Right lung (tissue), 10 donors: ENCODE data around the gene ZFP64. TPM values are rescaled to one million over a fixed set of nuclear protein-coding genes. Genes with fewer than 3 reads are reported as not detected.
"Not testable (repeated sequence)": the region's sequence is repeated elsewhere in the genome, so short reads cannot be mapped to it uniquely, and the experiment has no call there.

Source experiments
- DNase-seq, 2 donors: peaks; one replicate each; pipeline ENCODE4 v3.0.0-alpha.2; 2013
- long read RNA-seq, 8 donors: transcript quantifications; one replicate each; lab custom pipeline, GENCODE V29; 2026
- polyA plus RNA-seq, 5 donors: library from polyadenylated mRNA; unstranded; fragments of 120-200 nt; gene quantifications; one replicate each; pipeline versions ENCODE4 v1.2.1 to v1.2.3, GENCODE V29; 2013; ENCODE audit warnings: inconsistent platforms in 1 of 5, low replicate concordance in 1 of 5; ENCODE audit not compliant: insufficient read length in 5 of 5, insufficient read depth in 1 of 5

ZFP64 gene
- polyA plus RNA-seq, result 10 to 100 TPM; 18.2 to 21.6 (median 19.3) TPM
- long read RNA-seq, donor 1, partial matches to known transcripts, result 6 of 11 reads
- long read RNA-seq, donor 1, other reads (novel, unspliced or antisense), result 0 of 11 reads
- long read RNA-seq, donor 2, partial matches to known transcripts, result 0 of 2 reads
- long read RNA-seq, donor 2, other reads (novel, unspliced or antisense), result 0 of 2 reads
- long read RNA-seq, donor 3, result 0 reads
- long read RNA-seq, donor 4, partial matches to known transcripts, result 0 of 1 reads
- long read RNA-seq, donor 4, other reads (novel, unspliced or antisense), result 0 of 1 reads
- long read RNA-seq, donor 5, partial matches to known transcripts, result 0 of 1 reads
- long read RNA-seq, donor 5, other reads (novel, unspliced or antisense), result 0 of 1 reads
- long read RNA-seq, donor 6, partial matches to known transcripts, result 0 of 6 reads
- long read RNA-seq, donor 6, other reads (novel, unspliced or antisense), result 0 of 6 reads
- long read RNA-seq, donor 7, partial matches to known transcripts, result 0 of 4 reads
- long read RNA-seq, donor 7, other reads (novel, unspliced or antisense), result 0 of 4 reads
- long read RNA-seq, donor 8, partial matches to known transcripts, result 0 of 2 reads
- long read RNA-seq, donor 8, other reads (novel, unspliced or antisense), result 0 of 2 reads

GRCh38 chr20:52191132-52191915, at the start of gene ZFP64:
ZFP64 (minus strand) TSS chr20:52191779; CDS start chr20:52191636, 143 bp downstream.
- peak; percentile 77 to 88 for DNase-seq

GRCh38 chr20:52240802-52241201, 49.2 kb upstream of the ZFP64 start:
- DNase-seq, result no peak

GRCh38 chr20:52239102-52239501, 47.5 kb upstream of the ZFP64 start:
- no peak for DNase-seq

- DNase-seq, result no peak
Measured at GRCh38 chr20:52236292-52236691, 44.7 kb upstream of the ZFP64 start.

DNA sequence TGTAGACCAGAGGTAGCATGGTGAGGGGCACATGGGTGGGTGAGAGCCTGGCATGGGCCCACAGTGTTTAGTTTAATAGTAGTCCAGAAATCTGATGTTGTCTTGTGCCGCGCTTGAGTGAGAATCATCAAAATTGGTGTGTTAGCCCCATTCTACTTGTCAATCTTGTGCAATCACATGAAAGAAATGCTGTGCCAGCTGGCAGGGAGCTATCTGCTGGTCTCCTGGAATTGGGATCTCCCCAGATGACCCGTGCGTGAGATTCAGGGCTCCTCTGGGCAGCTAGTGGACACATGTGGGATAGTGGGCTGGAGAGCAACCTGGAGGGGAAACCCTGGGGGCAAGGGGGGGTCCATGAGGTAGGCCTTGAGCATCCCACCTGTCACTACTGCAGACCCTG, 43.5 kb upstream of the ZFP64 start:
- no peak for DNase-seq

- no peak for DNase-seq
Measured at GRCh38 chr20:52234302-52235045, 42.9 kb upstream of the ZFP64 start.

GRCh38 chr20:52231230-52231746, 39.7 kb upstream of the ZFP64 start:
- DNase-seq, result no peak

GRCh38 chr20:52230409-52230808, 38.8 kb upstream of the ZFP64 start:
- no peak for DNase-seq

DNA sequence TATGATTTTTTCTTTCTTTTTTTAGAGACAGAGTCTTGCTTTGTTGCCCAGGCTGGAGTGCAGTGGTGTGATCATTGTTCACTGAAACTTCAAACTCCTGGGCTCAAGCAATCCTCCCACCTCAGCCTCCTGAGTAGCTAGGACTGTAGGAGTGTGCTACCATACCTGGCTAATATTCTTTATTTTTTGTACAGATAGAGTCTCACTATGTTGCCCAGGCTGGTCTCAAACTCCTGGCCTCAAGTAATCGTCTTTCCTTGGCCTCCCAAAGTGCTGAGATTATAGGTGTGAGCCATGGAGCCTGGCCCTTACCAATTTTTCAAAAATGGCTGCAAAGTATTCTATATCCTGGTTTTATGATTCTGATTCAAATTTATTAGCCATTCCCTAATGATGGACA, 37.8 kb upstream of the ZFP64 start:
- not testable (repeated sequence) for DNase-seq

GRCh38 chr20:52226370-52226769, 34.8 kb upstream of the ZFP64 start:
- DNase-seq, result no peak

DNA sequence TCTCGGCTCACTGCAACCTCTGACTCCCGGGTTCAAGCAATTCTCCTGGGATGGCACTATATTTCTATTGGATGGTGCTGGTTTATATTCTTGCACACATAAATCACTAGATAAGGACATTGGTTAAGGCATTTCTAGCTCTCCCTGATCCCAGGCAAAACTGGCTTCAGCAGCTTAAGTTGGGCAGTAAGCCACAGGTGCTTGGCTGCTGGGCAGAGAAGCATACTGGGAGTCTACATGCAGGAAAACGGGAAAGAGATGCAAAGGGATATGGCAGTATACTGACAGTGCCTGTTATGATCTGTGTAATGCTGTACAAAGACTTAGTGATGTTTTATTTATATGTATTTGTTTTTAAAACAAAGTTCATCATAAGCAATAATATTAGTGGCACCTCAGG, 33.3 kb upstream of the ZFP64 start:
- DNase-seq, result no peak

- not testable (repeated sequence) for DNase-seq
Measured at GRCh38 chr20:52221362-52221761, 29.8 kb upstream of the ZFP64 start.

DNA sequence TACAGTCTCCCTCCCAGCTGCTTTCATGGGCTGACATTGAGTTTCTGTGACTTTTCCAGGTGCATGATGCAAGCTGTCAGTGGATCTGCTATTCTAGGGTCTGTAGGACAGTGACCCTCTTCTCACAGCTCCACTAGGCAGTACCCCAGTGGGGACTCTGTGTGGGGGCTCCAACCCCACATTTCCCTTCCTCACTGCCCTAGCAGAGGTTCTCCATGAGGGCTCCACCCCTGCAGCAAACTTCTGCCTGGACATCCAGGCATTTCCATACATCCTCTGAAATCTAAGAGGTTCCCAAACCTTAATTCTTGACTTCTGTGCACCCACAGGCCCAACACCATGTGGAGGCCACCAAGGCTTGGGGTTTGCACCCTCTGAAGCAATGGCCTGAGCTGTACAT, 29.3 kb upstream of the ZFP64 start:
- not testable (repeated sequence) for DNase-seq

DNA sequence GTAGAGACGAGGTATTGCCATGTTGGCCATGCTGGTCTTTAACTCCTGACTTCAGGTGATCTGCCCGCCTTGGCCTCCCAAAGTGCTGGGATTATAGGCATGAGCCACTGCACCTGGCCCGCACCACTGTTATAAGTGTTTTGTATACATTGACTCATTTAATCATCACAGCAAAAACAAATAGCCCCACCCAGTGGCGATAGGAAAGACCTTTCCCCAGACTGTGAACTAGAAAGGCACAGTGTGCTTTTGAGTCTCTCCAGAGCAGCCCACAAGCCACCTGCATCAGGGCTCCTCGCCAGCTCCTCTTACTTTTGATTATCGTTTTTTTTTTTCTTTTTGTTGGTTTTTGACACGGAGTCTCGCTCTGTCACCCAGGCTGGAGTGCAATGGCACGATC, 27.9 kb upstream of the ZFP64 start:
- DNase-seq, result no peak

- no peak for DNase-seq
Measured at GRCh38 chr20:52217689-52218395, 26.3 kb upstream of the ZFP64 start.

GRCh38 chr20:52213995-52214394, 22.4 kb upstream of the ZFP64 start:
- DNase-seq, result no peak

GRCh38 chr20:52212943-52213342, 21.4 kb upstream of the ZFP64 start:
- DNase-seq, result no peak

- DNase-seq, result no peak
Measured at GRCh38 chr20:52210037-52210990, 18.7 kb upstream of the ZFP64 start.

- no peak for DNase-seq
Measured at GRCh38 chr20:52209154-52209571, 17.6 kb upstream of the ZFP64 start.
